K562 (cell line): Measurements from ENCODE around the gene YY1AP1. TPM values are rescaled to one million over a fixed set of nuclear protein-coding genes. Genes with fewer than 3 reads are reported as not detected.

Experiments
- COPS2 ChIP-seq: fragments of 450-650 bp; conservative IDR thresholded peaks from 2 replicates; pipeline ENCODE4 v1.6.1; 2016; ENCODE audit warnings: mild to moderate bottlenecking, moderate library complexity
- EP400 ChIP-seq: fragments of 450-650 bp; IDR thresholded peaks from 2 replicates; pipeline ENCODE4 v1.6.1; 2017; ENCODE audit warnings: antibody characterized with exemption, mild to moderate bottlenecking, moderate library complexity
- MBD2 ChIP-seq: sonication (generic); IDR thresholded peaks from 2 replicates; pipeline ENCODE4 v1.6.1; 2016; ENCODE audit warnings: low read depth, borderline replicate concordance
- NFIX ChIP-seq: fragments of 250-450 bp; sonication (Bioruptor Pico); IDR thresholded peaks from 2 replicates; pipeline ENCODE4 v1.4.0; 2020; ENCODE audit warnings: low read depth, mild to moderate bottlenecking, moderate library complexity
- NFYB ChIP-seq: IDR thresholded peaks from 2 replicates; pipeline ENCODE4 v1.6.1; 2011; ENCODE audit warnings: mild to moderate bottlenecking, moderate library complexity; ENCODE audit not compliant: insufficient read length; ENCODE audit errors: extremely low read depth
- NUFIP1 ChIP-seq: fragments of 450-650 bp; IDR thresholded peaks from 2 replicates; pipeline ENCODE4 v1.6.1; 2018; ENCODE audit not compliant: partially characterized antibody
- TBL1XR1 ChIP-seq, 2 experiments: IDR thresholded peaks; 2 replicates each; pipeline ENCODE4 v1.6.1; 2012; ENCODE audit warnings: improper control_type of control experiment in 2 of 2, low read length in 2 of 2, mild to moderate bottlenecking in 1 of 2
- ZNF764 ChIP-seq: fragments of 250-450 bp; sonication (Bioruptor Pico); IDR thresholded peaks from 2 replicates; pipeline ENCODE4 v1.4.0; 2020; ENCODE audit warnings: low read depth, mild to moderate bottlenecking, moderate library complexity
- polyA plus RNA-seq, 8 experiments: library from polyadenylated mRNA; depleted of rRNA in 4 of 8; stranded (reverse) in 5 of 8; unstranded in 3 of 8; fragments of >200 nt; fragmentation: Nextera tagmentation in 2 of 8; fragmentation: Illumina TruSeq in 1 of 8; extraction: Ambion mirVana in 2 of 8; extraction: Trizol in 1 of 8; gene quantifications; 2 replicates each; pipeline versions ENCODE4 v1.2.1 to v1.2.3, GENCODE V29; 2011 to 2014; ENCODE audit warnings: inconsistent platforms in 1 of 8, missing spikeins in 1 of 8
- total RNA-seq, 7 experiments: library from RNA; depleted of rRNA in 6 of 7; stranded (reverse); fragments of >200 nt in 6 of 7; fragmentation: Illumina TruSeq in 2 of 7; extraction: Trizol in 2 of 7; gene quantifications; 2 replicates each; pipeline versions ENCODE4 v1.2.1 to v1.2.3, GENCODE V29; 2011 to 2021; ENCODE audit warnings: low replicate concordance in 1 of 7
- TF ChIP-seq, protein P1 (sequence below): fragments of 150-350 bp; IDR thresholded peaks from 2 replicates; pipeline ENCODE4 v1.6.1; 2014; ENCODE audit warnings: low read depth, mild to moderate bottlenecking, low read length, borderline replicate concordance
- TF ChIP-seq, protein P2 (sequence below), 2 experiments: fragments of 200-800 bp in 1 of 2; sonication (Bioruptor generic) in 1 of 2; sonication (generic) in 1 of 2; formaldehyde crosslinking in 1 of 2; IDR thresholded peaks in 1 of 2; conservative IDR thresholded peaks in 1 of 2; 2 replicates each; pipeline versions ENCODE4 v1.5.0 to v1.6.1; 2016 to 2020; ENCODE audit warnings: missing compliant biosample characterization in 1 of 2, missing genetic modification characterization in 1 of 2, missing genetic modification reagents in 1 of 2
- TF ChIP-seq, protein P3 (sequence below): fragments of 450-650 bp; IDR thresholded peaks from 2 replicates; pipeline ENCODE4 v1.6.1; 2017; ENCODE audit warnings: antibody characterized with exemption
- TF ChIP-seq, protein P4 (sequence below): IDR thresholded peaks from 2 replicates; pipeline ENCODE4 v1.6.1; 2016; ENCODE audit warnings: missing genetic modification characterization, missing compliant biosample characterization
- TF ChIP-seq, protein P5 (sequence below), 3 experiments: fragments of 200-800 bp in 1 of 3; sonication (Bioruptor generic) in 1 of 3; sonication (generic) in 1 of 3; formaldehyde crosslinking in 1 of 3; IDR thresholded peaks; 2 replicates each; pipeline versions ENCODE4 v1.6.1 to v1.8.0; 2016 to 2022; ENCODE audit warnings: mild to moderate bottlenecking in 2 of 3, missing compliant biosample characterization in 2 of 3, missing genetic modification characterization in 2 of 3, missing genetic modification reagents in 1 of 3
- TF ChIP-seq, protein P6 (sequence below): fragments of 250-450 bp; sonication (Bioruptor Pico); IDR thresholded peaks from 2 replicates; pipeline ENCODE4 v1.9.0; 2021; ENCODE audit warnings: mild to moderate bottlenecking

YY1AP1 gene
- total and polyA plus RNA-seq, 9 of the 15 experiments (the other 6 are each of a cell fraction or from before 2014, with no cell fraction given) = 18.4 to 90.7 (median 42.9) TPM

DNA sequence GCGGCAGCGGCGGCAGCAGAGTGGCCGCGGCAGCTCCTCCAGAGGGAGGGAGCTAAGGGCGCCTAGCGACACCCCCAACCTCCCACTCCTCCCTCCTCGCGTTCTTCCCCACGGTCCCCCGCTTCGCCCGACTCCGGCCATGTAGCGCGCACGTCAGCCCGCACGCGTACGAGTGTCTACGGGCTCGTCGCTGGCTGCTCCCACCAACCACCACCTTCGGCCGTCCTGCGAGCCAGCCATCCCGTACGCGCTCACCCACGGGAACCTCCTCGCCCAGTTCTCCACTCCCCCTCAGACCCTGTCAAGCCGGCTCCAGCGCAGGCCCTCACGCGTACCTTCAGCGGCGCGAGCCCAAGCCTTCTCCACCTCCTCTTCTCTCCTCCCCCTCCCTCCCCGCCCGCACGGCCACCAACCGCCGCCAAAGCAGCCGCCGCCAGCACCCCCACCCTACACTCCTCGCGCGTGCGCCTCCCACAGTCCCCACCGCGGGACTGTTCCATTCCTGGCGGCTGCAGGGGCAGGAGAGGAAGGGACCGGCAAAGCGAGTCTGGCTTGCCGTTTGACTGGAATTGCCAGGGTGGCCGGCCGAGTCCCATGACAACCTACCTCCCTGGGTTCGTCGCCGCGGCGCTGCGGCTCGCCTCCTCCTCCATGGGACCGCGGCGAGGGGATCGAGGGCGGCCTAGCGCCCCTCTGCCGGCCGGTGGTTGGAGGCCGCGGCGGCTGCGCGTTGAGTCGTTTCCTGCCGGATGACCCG is at the start of gene YY1AP1 (continued):
- TF ChIP-seq, protein P1, sequence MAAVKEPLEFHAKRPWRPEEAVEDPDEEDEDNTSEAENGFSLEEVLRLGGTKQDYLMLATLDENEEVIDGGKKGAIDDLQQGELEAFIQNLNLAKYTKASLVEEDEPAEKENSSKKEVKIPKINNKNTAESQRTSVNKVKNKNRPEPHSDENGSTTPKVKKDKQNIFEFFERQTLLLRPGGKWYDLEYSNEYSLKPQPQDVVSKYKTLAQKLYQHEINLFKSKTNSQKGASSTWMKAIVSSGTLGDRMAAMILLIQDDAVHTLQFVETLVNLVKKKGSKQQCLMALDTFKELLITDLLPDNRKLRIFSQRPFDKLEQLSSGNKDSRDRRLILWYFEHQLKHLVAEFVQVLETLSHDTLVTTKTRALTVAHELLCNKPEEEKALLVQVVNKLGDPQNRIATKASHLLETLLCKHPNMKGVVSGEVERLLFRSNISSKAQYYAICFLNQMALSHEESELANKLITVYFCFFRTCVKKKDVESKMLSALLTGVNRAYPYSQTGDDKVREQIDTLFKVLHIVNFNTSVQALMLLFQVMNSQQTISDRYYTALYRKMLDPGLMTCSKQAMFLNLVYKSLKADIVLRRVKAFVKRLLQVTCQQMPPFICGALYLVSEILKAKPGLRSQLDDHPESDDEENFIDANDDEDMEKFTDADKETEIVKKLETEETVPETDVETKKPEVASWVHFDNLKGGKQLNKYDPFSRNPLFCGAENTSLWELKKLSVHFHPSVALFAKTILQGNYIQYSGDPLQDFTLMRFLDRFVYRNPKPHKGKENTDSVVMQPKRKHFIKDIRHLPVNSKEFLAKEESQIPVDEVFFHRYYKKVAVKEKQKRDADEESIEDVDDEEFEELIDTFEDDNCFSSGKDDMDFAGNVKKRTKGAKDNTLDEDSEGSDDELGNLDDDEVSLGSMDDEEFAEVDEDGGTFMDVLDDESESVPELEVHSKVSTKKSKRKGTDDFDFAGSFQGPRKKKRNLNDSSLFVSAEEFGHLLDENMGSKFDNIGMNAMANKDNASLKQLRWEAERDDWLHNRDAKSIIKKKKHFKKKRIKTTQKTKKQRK = no peak
- TF ChIP-seq NFIX (CRISPR knock-in tag) = no peak
- peak; percentile 95; the same call in 1 of the 2 replicates for TF ChIP-seq MBD2
- no peak for TF ChIP-seq TBL1XR1 (IDR thresholded peaks at IDR 0.05; ENCODE audit: low read length in 2 of 2)
- peak; percentile 98 for TF ChIP-seq NUFIP1
- TF ChIP-seq, protein P2, sequence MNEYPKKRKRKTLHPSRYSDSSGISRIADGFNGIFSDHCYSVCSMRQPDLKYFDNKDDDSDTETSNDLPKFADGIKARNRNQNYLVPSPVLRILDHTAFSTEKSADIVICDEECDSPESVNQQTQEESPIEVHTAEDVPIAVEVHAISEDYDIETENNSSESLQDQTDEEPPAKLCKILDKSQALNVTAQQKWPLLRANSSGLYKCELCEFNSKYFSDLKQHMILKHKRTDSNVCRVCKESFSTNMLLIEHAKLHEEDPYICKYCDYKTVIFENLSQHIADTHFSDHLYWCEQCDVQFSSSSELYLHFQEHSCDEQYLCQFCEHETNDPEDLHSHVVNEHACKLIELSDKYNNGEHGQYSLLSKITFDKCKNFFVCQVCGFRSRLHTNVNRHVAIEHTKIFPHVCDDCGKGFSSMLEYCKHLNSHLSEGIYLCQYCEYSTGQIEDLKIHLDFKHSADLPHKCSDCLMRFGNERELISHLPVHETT (CRISPR knock-in tag; conservative IDR thresholded peaks at IDR 0.05 in 1 of 2, IDR thresholded peaks at IDR 0.05 in 1 of 2) = 0 out of 4 replicates have a peak, but pooled peaks of 1 of the 2 experiments have one; percentile 33
- no peak for TF ChIP-seq COPS2
- TF ChIP-seq EP400 = peak; percentile 93; the same call in 1 of the 2 replicates
- TF ChIP-seq, protein P3, sequence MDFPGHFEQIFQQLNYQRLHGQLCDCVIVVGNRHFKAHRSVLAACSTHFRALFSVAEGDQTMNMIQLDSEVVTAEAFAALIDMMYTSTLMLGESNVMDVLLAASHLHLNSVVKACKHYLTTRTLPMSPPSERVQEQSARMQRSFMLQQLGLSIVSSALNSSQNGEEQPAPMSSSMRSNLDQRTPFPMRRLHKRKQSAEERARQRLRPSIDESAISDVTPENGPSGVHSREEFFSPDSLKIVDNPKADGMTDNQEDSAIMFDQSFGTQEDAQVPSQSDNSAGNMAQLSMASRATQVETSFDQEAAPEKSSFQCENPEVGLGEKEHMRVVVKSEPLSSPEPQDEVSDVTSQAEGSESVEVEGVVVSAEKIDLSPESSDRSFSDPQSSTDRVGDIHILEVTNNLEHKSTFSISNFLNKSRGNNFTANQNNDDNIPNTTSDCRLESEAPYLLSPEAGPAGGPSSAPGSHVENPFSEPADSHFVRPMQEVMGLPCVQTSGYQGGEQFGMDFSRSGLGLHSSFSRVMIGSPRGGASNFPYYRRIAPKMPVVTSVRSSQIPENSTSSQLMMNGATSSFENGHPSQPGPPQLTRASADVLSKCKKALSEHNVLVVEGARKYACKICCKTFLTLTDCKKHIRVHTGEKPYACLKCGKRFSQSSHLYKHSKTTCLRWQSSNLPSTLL = no peak
- TF ChIP-seq, protein P4, sequence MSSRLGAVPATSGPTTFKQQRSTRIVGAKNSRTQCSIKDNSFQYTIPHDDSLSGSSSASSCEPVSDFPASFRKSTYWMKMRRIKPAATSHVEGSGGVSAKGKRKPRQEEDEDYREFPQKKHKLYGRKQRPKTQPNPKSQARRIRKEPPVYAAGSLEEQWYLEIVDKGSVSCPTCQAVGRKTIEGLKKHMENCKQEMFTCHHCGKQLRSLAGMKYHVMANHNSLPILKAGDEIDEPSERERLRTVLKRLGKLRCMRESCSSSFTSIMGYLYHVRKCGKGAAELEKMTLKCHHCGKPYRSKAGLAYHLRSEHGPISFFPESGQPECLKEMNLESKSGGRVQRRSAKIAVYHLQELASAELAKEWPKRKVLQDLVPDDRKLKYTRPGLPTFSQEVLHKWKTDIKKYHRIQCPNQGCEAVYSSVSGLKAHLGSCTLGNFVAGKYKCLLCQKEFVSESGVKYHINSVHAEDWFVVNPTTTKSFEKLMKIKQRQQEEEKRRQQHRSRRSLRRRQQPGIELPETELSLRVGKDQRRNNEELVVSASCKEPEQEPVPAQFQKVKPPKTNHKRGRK = no peak
- TF ChIP-seq, protein P5, sequence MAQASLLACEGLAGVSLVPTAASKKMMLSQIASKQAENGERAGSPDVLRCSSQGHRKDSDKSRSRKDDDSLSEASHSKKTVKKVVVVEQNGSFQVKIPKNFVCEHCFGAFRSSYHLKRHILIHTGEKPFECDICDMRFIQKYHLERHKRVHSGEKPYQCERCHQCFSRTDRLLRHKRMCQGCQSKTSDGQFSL (CRISPR knock-in tag; IDR thresholded peaks at IDR 0.05) = no peak; the same call in none of the 2 replicates
- TF ChIP-seq, protein P5 (tag; IDR thresholded peaks at IDR 0.05) = peak in 1 of 2 experiments; percentile 85; a peak in 2 of 4 replicates
- no peak for TF ChIP-seq NFYB
- TF ChIP-seq ZNF764 (CRISPR knock-in tag) = no peak
- TF ChIP-seq, protein P6, sequence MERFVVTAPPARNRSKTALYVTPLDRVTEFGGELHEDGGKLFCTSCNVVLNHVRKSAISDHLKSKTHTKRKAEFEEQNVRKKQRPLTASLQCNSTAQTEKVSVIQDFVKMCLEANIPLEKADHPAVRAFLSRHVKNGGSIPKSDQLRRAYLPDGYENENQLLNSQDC = no peak
